Measurements from ENCODE around the gene RBMX. TPM values are rescaled to one million over a fixed set of nuclear protein-coding genes. Genes with fewer than 3 reads are reported as not detected.

The RBMX gene
- total and polyA plus RNA-seq, 2 experiments from 2014 or later: 337 to 601 TPM

DNA sequence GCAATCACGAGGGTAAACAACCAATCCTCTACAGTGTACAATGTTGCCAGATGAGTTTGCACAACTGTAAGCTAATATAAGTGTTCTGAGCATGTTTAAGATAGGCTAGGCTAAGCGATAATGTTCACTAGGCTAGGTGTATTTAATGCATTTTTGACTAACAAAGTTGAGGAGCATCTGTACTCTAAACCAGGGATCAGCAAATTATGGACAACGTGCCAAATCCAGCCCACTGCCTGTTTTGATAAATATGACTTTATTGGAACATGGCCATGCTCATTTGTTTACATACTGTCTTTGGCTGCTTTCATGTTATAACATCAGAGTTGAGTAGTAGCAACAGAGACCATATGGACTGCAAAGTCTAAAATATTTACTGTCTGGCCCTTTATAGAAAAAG, 53.5 kb downstream of the RBMX start:
- Mint-ChIP-seq H3K4me1 (no peaks in the 10 kb centered on the region), H3K27me3 (ENCODE audit: insufficient read depth, low read depth, poor library complexity) (no peaks in the 10 kb centered on the region), H3K4me3 (no peak overlapping the region), H3K27ac (no peak overlapping the region), H3K36me3 (ENCODE audit: low read depth) (peaks cover 3% of the 10 kb centered on the region; the same call in 1 of the 3 replicates), H3K9me3 (no peaks in the 10 kb centered on the region; the same call in 2 of the 3 replicates)
- H2AFZ ChIP-seq: no peak overlapping the region
- H3K79me2 ChIP-seq (replicated peaks; ENCODE audit: insufficient read depth): no peaks in the 10 kb centered on the region
- no peak for DNase-seq (ENCODE audit: low spot score)
- H3K36me3 ChIP-seq (ENCODE audit: insufficient read depth): no peaks in the 10 kb centered on the region
- H3K27ac ChIP-seq (ENCODE audit: low read depth): no peak overlapping the region
- H4K20me1 ChIP-seq (replicated peaks; ENCODE audit: insufficient read depth): no peaks in the 10 kb centered on the region
- no peaks in the 10 kb centered on the region for H3K9me2 ChIP-seq (ENCODE audit: insufficient read depth)
- TF ChIP-seq, protein P1, sequence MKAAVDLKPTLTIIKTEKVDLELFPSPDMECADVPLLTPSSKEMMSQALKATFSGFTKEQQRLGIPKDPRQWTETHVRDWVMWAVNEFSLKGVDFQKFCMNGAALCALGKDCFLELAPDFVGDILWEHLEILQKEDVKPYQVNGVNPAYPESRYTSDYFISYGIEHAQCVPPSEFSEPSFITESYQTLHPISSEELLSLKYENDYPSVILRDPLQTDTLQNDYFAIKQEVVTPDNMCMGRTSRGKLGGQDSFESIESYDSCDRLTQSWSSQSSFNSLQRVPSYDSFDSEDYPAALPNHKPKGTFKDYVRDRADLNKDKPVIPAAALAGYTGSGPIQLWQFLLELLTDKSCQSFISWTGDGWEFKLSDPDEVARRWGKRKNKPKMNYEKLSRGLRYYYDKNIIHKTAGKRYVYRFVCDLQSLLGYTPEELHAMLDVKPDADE (IDR thresholded peaks at IDR 0.05): no peak
- TF ChIP-seq ZNF331 (CRISPR knock-in tag; IDR thresholded peaks at IDR 0.05; ENCODE audit: low read depth) (no peak), ZNF114 (CRISPR knock-in tag; IDR thresholded peaks at IDR 0.05) (no peak), NANOG (IDR thresholded peaks at IDR 0.05; ENCODE audit: borderline replicate concordance) (no peak), POLR2AphosphoS5 (IDR thresholded peaks at IDR 0.05; ENCODE audit: low read depth) (no peak), CREB1 (CRISPR knock-in tag; IDR thresholded peaks at IDR 0.05; ENCODE audit: low read depth) (no peak), EZH2phosphoT487 (IDR thresholded peaks at IDR 0.05; ENCODE audit: unreplicated experiment) (no peak), EZH2 (IDR thresholded peaks at IDR 0.05; ENCODE audit: low read depth, unreplicated experiment) (no peak), JUNB (IDR thresholded peaks at IDR 0.05; ENCODE audit: unreplicated experiment) (no peak)
- TF ChIP-seq, protein P2, sequence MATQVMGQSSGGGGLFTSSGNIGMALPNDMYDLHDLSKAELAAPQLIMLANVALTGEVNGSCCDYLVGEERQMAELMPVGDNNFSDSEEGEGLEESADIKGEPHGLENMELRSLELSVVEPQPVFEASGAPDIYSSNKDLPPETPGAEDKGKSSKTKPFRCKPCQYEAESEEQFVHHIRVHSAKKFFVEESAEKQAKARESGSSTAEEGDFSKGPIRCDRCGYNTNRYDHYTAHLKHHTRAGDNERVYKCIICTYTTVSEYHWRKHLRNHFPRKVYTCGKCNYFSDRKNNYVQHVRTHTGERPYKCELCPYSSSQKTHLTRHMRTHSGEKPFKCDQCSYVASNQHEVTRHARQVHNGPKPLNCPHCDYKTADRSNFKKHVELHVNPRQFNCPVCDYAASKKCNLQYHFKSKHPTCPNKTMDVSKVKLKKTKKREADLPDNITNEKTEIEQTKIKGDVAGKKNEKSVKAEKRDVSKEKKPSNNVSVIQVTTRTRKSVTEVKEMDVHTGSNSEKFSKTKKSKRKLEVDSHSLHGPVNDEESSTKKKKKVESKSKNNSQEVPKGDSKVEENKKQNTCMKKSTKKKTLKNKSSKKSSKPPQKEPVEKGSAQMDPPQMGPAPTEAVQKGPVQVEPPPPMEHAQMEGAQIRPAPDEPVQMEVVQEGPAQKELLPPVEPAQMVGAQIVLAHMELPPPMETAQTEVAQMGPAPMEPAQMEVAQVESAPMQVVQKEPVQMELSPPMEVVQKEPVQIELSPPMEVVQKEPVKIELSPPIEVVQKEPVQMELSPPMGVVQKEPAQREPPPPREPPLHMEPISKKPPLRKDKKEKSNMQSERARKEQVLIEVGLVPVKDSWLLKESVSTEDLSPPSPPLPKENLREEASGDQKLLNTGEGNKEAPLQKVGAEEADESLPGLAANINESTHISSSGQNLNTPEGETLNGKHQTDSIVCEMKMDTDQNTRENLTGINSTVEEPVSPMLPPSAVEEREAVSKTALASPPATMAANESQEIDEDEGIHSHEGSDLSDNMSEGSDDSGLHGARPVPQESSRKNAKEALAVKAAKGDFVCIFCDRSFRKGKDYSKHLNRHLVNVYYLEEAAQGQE (IDR thresholded peaks at IDR 0.05; ENCODE audit: unreplicated experiment): no peak
- TF ChIP-seq, protein P3, sequence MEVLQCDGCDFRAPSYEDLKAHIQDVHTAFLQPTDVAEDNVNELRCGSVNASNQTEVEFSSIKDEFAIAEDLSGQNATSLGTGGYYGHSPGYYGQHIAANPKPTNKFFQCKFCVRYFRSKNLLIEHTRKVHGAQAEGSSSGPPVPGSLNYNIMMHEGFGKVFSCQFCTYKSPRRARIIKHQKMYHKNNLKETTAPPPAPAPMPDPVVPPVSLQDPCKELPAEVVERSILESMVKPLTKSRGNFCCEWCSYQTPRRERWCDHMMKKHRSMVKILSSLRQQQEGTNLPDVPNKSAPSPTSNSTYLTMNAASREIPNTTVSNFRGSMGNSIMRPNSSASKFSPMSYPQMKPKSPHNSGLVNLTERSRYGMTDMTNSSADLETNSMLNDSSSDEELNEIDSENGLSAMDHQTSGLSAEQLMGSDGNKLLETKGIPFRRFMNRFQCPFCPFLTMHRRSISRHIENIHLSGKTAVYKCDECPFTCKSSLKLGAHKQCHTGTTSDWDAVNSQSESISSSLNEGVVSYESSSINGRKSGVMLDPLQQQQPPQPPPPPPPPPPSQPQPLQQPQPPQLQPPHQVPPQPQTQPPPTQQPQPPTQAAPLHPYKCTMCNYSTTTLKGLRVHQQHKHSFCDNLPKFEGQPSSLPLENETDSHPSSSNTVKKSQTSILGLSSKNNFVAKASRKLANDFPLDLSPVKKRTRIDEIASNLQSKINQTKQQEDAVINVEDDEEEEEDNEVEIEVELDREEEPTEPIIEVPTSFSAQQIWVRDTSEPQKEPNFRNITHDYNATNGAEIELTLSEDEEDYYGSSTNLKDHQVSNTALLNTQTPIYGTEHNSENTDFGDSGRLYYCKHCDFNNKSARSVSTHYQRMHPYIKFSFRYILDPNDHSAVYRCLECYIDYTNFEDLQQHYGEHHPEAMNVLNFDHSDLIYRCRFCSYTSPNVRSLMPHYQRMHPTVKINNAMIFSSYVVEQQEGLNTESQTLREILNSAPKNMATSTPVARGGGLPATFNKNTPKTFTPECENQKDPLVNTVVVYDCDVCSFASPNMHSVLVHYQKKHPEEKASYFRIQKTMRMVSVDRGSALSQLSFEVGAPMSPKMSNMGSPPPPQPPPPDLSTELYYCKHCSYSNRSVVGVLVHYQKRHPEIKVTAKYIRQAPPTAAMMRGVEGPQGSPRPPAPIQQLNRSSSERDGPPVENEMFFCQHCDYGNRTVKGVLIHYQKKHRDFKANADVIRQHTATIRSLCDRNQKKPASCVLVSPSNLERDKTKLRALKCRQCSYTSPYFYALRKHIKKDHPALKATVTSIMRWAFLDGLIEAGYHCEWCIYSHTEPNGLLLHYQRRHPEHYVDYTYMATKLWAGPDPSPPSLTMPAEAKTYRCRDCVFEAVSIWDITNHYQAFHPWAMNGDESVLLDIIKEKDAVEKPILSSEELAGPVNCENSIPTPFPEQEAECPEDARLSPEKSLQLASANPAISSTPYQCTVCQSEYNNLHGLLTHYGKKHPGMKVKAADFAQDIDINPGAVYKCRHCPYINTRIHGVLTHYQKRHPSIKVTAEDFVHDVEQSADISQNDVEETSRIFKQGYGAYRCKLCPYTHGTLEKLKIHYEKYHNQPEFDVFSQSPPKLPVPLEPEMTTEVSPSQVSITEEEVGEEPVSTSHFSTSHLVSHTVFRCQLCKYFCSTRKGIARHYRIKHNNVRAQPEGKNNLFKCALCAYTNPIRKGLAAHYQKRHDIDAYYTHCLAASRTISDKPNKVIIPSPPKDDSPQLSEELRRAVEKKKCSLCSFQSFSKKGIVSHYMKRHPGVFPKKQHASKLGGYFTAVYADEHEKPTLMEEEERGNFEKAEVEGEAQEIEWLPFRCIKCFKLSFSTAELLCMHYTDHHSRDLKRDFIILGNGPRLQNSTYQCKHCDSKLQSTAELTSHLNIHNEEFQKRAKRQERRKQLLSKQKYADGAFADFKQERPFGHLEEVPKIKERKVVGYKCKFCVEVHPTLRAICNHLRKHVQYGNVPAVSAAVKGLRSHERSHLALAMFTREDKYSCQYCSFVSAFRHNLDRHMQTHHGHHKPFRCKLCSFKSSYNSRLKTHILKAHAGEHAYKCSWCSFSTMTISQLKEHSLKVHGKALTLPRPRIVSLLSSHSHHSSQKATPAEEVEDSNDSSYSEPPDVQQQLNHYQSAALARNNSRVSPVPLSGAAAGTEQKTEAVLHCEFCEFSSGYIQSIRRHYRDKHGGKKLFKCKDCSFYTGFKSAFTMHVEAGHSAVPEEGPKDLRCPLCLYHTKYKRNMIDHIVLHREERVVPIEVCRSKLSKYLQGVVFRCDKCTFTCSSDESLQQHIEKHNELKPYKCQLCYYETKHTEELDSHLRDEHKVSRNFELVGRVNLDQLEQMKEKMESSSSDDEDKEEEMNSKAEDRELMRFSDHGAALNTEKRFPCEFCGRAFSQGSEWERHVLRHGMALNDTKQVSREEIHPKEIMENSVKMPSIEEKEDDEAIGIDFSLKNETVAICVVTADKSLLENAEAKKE (CRISPR knock-in tag; IDR thresholded peaks at IDR 0.05): no peak
- TF ChIP-seq, protein P4, sequence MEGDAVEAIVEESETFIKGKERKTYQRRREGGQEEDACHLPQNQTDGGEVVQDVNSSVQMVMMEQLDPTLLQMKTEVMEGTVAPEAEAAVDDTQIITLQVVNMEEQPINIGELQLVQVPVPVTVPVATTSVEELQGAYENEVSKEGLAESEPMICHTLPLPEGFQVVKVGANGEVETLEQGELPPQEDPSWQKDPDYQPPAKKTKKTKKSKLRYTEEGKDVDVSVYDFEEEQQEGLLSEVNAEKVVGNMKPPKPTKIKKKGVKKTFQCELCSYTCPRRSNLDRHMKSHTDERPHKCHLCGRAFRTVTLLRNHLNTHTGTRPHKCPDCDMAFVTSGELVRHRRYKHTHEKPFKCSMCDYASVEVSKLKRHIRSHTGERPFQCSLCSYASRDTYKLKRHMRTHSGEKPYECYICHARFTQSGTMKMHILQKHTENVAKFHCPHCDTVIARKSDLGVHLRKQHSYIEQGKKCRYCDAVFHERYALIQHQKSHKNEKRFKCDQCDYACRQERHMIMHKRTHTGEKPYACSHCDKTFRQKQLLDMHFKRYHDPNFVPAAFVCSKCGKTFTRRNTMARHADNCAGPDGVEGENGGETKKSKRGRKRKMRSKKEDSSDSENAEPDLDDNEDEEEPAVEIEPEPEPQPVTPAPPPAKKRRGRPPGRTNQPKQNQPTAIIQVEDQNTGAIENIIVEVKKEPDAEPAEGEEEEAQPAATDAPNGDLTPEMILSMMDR (conservative IDR thresholded peaks at IDR 0.05; ENCODE audit: low read depth in 2 of 2): no peak
- no peaks in the 10 kb centered on the region for H3F3A ChIP-seq (replicated peaks; ENCODE audit: low read depth)
- H3K4me3 ChIP-seq: no peak overlapping the region
- no peaks in the 10 kb centered on the region for H3K4me1 ChIP-seq (ENCODE audit: insufficient read depth)
- H3K4me2 ChIP-seq: no peak overlapping the region
- ATAC-seq: no peak
- H3K27me3 ChIP-seq (ENCODE audit: insufficient read depth): no peaks in the 10 kb centered on the region
